IMR-90 (cell line): ENCODE data around the gene CACNA2D1. TPM values are rescaled to one million over a fixed set of nuclear protein-coding genes. Genes with fewer than 3 reads are reported as not detected.
A peak's percentile ranks its signal among the peaks of the same experiment; 100 is the strongest.

Experiments used
- ATAC-seq: fragments of 200-7000 bp; cut with Tn5 transposase; 2 replicates; pipeline ENCODE4 v1.9.1; 2020; ENCODE audit warnings: low read depth, mild to moderate bottlenecking, moderate library complexity
- BruUV-seq: library from RNA; stranded (reverse); fragments of 400-500 nt; replicated peaks from 2 replicates; lab custom pipeline; 2021; lab: Mats Ljungman, UMichigan
- CTCF ChIA-PET: fragments of 300-600 bp; formaldehyde crosslinking; extraction: SDS; loops from one replicate; lab custom pipeline; 2021; ENCODE audit warnings: antibody characterized with exemption; lab: Yijun Ruan, JAX
- POLR2A ChIA-PET: fragments of 300-600 bp; sonication (Branson Sonifier 250); formaldehyde crosslinking; loops from one replicate; lab custom pipeline; 2022; ENCODE audit warnings: antibody characterized with exemption; ENCODE audit not compliant: unreplicated experiment; lab: Charles Lee
- DNase-seq: peaks from one replicate; pipeline ENCODE4 v3.0.0; 2013
- H2AFZ ChIP-seq: replicated peaks from 2 replicates; pipeline ENCODE3; 2013; ENCODE audit warnings: low read length, mild to moderate bottlenecking; ENCODE audit not compliant: poor library complexity
- H2AK5ac ChIP-seq: 2 replicates; pipeline ENCODE4 v1.6.1; 2013; ENCODE audit warnings: low read depth, low read length, inconsistent platforms
- H2AK9ac ChIP-seq: replicated peaks from 2 replicates; pipeline ENCODE3; 2013; ENCODE audit warnings: mild to moderate bottlenecking, low read depth, low read length, moderate library complexity; ENCODE audit not compliant: poor library complexity
- H2BK120ac ChIP-seq: 2 replicates; pipeline ENCODE4 v1.6.1; 2013; ENCODE audit warnings: low read depth, low read length, inconsistent platforms
- H2BK15ac ChIP-seq: 3 replicates; pipeline ENCODE4 v1.6.1; 2013; ENCODE audit warnings: low read depth, low read length, inconsistent platforms
- H2BK20ac ChIP-seq: 2 replicates; pipeline ENCODE4 v1.6.1; 2013; ENCODE audit warnings: low read depth, mild to moderate bottlenecking, inconsistent platforms, low read length, moderate library complexity
- H2BK5ac ChIP-seq: 2 replicates; pipeline ENCODE4 v1.6.1; 2013; ENCODE audit warnings: mild to moderate bottlenecking, low read depth, low read length, inconsistent platforms; ENCODE audit not compliant: poor library complexity, severe bottlenecking
- H3K14ac ChIP-seq: replicated peaks from 2 replicates; pipeline ENCODE4 v1.6.1; 2013; ENCODE audit warnings: low read depth, low read length, inconsistent platforms
- H3K18ac ChIP-seq: 2 replicates; pipeline ENCODE4 v1.6.1; 2013; ENCODE audit warnings: low read depth, low read length, control low read depth
- H3K23ac ChIP-seq: 2 replicates; pipeline ENCODE4 v1.6.1; 2013; ENCODE audit warnings: low read depth, low read length, inconsistent platforms
- H3K27ac ChIP-seq: 2 replicates; pipeline ENCODE4 v1.5.1; 2013; ENCODE audit warnings: mild to moderate bottlenecking, control low read depth, low read length; ENCODE audit not compliant: insufficient read depth
- H3K27me3 ChIP-seq: 2 replicates; pipeline ENCODE4 v1.6.1; 2013; ENCODE audit warnings: low read length; ENCODE audit not compliant: control insufficient read depth, insufficient read depth
- H3K36me3 ChIP-seq: 2 replicates; pipeline ENCODE4 v1.6.1; 2013; ENCODE audit warnings: low read length, mixed read lengths; ENCODE audit not compliant: control insufficient read depth, insufficient read depth
- H3K4ac ChIP-seq: 2 replicates; pipeline ENCODE4 v1.6.1; 2013; ENCODE audit warnings: low read depth, low read length, inconsistent platforms
- H3K4me1 ChIP-seq: 2 replicates; pipeline ENCODE4 v1.6.1; 2013; ENCODE audit warnings: low read length, mixed read lengths; ENCODE audit not compliant: control insufficient read depth, insufficient read depth
- H3K4me2 ChIP-seq: 2 replicates; pipeline ENCODE4 v1.6.1; 2013; ENCODE audit warnings: low read depth, mild to moderate bottlenecking, control low read depth, low read length, moderate library complexity
- H3K4me3 ChIP-seq: 2 replicates; pipeline ENCODE4 v1.5.1; 2013; ENCODE audit warnings: low read depth, mild to moderate bottlenecking, control low read depth, low read length, moderate library complexity; ENCODE audit not compliant: insufficient read depth
- H3K56ac ChIP-seq: 2 replicates; pipeline ENCODE4 v1.6.1; 2013; ENCODE audit warnings: low read length, inconsistent platforms; ENCODE audit not compliant: insufficient read depth; ENCODE audit errors: extremely low read depth
- H3K79me1 ChIP-seq, 2 experiments: 2 replicates each; pipeline ENCODE4 v1.6.1; 2013; ENCODE audit warnings: low read length in 2 of 2, inconsistent platforms in 1 of 2, low read depth in 1 of 2
- H3K9ac ChIP-seq: 2 replicates; pipeline ENCODE4 v1.6.1; 2013; ENCODE audit warnings: low read depth, low read length, control low read depth
- H3K9me1 ChIP-seq: 2 replicates; pipeline ENCODE4 v1.6.1; 2013; ENCODE audit warnings: low read length, inconsistent platforms; ENCODE audit not compliant: insufficient read depth
- H3K9me3 ChIP-seq: 2 replicates; pipeline ENCODE4 v1.6.1; 2013; ENCODE audit warnings: low read length; ENCODE audit not compliant: control insufficient read depth, insufficient read depth
- H4K20me1 ChIP-seq: 2 replicates; pipeline ENCODE4 v1.6.1; 2013; ENCODE audit warnings: low read length, inconsistent platforms; ENCODE audit not compliant: insufficient read depth
- H4K5ac ChIP-seq: 2 replicates; pipeline ENCODE4 v1.6.1; 2013; ENCODE audit warnings: mild to moderate bottlenecking, low read depth, low read length, control low read depth
- H4K8ac ChIP-seq, 2 experiments: 2 replicates each; pipeline ENCODE4 v1.6.1; 2013; ENCODE audit warnings: low read depth in 2 of 2, low read length in 2 of 2, control low read depth in 1 of 2, inconsistent platforms in 1 of 2
- H4K91ac ChIP-seq: 2 replicates; pipeline ENCODE4 v1.6.1; 2013; ENCODE audit warnings: low read depth, low read length, inconsistent platforms; ENCODE audit not compliant: insufficient read depth
- MAFK ChIP-seq: IDR thresholded peaks from 2 replicates; pipeline ENCODE4 v1.6.1; 2012; ENCODE audit warnings: low read depth, low read length, improper control_type of control experiment
- NFE2L2 ChIP-seq: fragments of 150-350 bp; IDR thresholded peaks from 2 replicates; pipeline ENCODE4 v1.6.1; 2016; ENCODE audit warnings: low read depth, mild to moderate bottlenecking, low read length
- POLR2A ChIP-seq: IDR thresholded peaks from 2 replicates; pipeline ENCODE4 v1.6.1; 2012; ENCODE audit warnings: mild to moderate bottlenecking, low read depth, low read length
- RAD21 ChIP-seq: IDR thresholded peaks from 2 replicates; pipeline ENCODE4 v1.6.1; 2012; ENCODE audit warnings: low read length, improper control_type of control experiment
- RFX5 ChIP-seq: IDR thresholded peaks from 2 replicates; pipeline ENCODE4 v1.8.0; 2012; ENCODE audit warnings: low read depth, mild to moderate bottlenecking, low read length, moderate library complexity
- WGBS, 2 experiments: methylation state at CpG; one replicate each; pipeline versions ENCODE4 v1.1.5 to v1.1.7; 2013; ENCODE audit warnings: missing lambda C conversion rate in 2 of 2; ENCODE audit not compliant: insufficient read length in 1 of 2; ENCODE audit errors: extremely low coverage in 2 of 2; 5-methylcytosine and 5-hydroxymethylcytosine counted together
- dilution Hi-C: fragments of 300-500 bp; cut with HindIII; formaldehyde crosslinking; loops from one replicate; pipeline ENCODE4 v1.14.3; 2018; ENCODE audit warnings: low sequenced_read_pairs; ENCODE audit not compliant: unreplicated experiment
- in situ Hi-C: fragments of 300-500 bp; cut with MboI; formaldehyde crosslinking; loops from 3 replicates; pipeline ENCODE4 v1.14.3; 2019; ENCODE audit warnings: low sequenced_read_pairs, inconsistent platforms, mixed read lengths
- intact Hi-C: fragments of 100-400 bp; cut with micrococcal nuclease; formaldehyde crosslinking; loops from 2 replicates; pipeline ENCODE4 v1.10.0; 2022
- polyA plus RNA-seq, 3 experiments: library from polyadenylated mRNA; depleted of rRNA; stranded (reverse); fragments of >200 nt; gene quantifications; 2 replicates each; pipeline ENCODE4 v1.2.3, GENCODE V29; 2012; ENCODE audit warnings: low replicate concordance in 1 of 3
- total RNA-seq: library from RNA; depleted of rRNA; stranded (reverse); fragments of >200 nt; gene quantifications from 2 replicates; pipeline ENCODE4 v1.2.3, GENCODE V29; 2012
- TF ChIP-seq, protein P1 (sequence below): fragments of 150-350 bp; IDR thresholded peaks from 2 replicates; pipeline ENCODE4 v1.6.1; 2016; ENCODE audit warnings: low read depth, mild to moderate bottlenecking, low read length, moderate library complexity, borderline replicate concordance

CACNA2D1 gene
- total and polyA plus RNA-seq, 2 of the 4 experiments (the other 2 are of a cell fraction): 5.8 to 21.9 TPM

DNA sequence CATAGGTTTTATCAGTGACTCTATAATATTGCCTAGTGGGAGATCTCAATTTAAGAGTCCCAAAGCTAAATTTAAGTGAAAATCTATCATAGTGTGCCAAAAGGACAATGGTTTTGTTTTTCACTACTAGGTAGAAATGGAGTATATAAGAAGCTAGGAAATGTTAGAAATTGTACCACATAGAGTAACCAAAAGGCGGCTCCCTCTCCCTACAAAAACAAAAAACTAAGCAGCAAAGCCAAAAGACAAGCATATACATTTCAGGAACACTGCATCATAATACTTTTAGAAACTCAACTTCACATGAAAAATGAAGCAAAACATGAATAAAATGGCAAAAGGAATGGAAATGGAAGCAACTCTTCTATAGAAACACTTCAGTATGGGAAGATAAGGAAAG lies 271.6 kb downstream of the CACNA2D1 start:
- peaks cover 2% of the 10 kb centered on the region for H3K4me1 ChIP-seq
- H2BK15ac ChIP-seq: no peak overlapping the region
- no CpG with 5 or more reads among the region's 1 CpG for WGBS, 2 experiments
- no peak overlapping the region for H3K27ac ChIP-seq
- CTCF ChIA-PET: no interaction called here
- H4K8ac ChIP-seq: no peak overlapping the region
- H3K23ac ChIP-seq: no peak overlapping the region
- H4K91ac ChIP-seq: no peak overlapping the region
- no TSS peak for BruUV-seq
- H3K4me3 ChIP-seq: no peak overlapping the region
- H3K56ac ChIP-seq: no peak overlapping the region
- no peaks in the 10 kb centered on the region for H3K27me3 ChIP-seq
- ATAC-seq (no peak), DNase-seq (no peak)
- intact Hi-C loops (no loop called here), dilution Hi-C loops (no loop called here), in situ Hi-C loops (no loop called here)
- H4K5ac ChIP-seq: no peak overlapping the region
- TF ChIP-seq MAFK: no peak
- TF ChIP-seq POLR2A: no peak
- TF ChIP-seq RFX5: no peak
- 0 out of 2 replicates have a peak, but pooled peaks have one; percentile 13 for TF ChIP-seq RAD21
- TF ChIP-seq, protein P1, sequence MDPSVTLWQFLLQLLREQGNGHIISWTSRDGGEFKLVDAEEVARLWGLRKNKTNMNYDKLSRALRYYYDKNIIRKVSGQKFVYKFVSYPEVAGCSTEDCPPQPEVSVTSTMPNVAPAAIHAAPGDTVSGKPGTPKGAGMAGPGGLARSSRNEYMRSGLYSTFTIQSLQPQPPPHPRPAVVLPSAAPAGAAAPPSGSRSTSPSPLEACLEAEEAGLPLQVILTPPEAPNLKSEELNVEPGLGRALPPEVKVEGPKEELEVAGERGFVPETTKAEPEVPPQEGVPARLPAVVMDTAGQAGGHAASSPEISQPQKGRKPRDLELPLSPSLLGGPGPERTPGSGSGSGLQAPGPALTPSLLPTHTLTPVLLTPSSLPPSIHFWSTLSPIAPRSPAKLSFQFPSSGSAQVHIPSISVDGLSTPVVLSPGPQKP: no peak
- TF ChIP-seq NFE2L2: no peak
- H3K14ac ChIP-seq: no peak overlapping the region
- H3K79me1 ChIP-seq: peaks cover 0 to 10% of the 10 kb centered on the region in 2 experiments; a peak in 2 of 4 replicates
- H3K4ac ChIP-seq: no peak overlapping the region
- H2BK20ac ChIP-seq: no peak overlapping the region
- H2AFZ ChIP-seq: no peak overlapping the region
- POLR2A ChIA-PET: no interaction called here
- H3K9me3 ChIP-seq: no peaks in the 10 kb centered on the region
- no peak overlapping the region for H3K9ac ChIP-seq
- H3K4me2 ChIP-seq: no peak overlapping the region
- no peaks in the 10 kb centered on the region for H3K36me3 ChIP-seq
- no peak overlapping the region for H2BK120ac ChIP-seq
- no peak overlapping the region for H2AK5ac ChIP-seq
- H2AK9ac ChIP-seq: no peak overlapping the region
- no peaks in the 10 kb centered on the region for H4K20me1 ChIP-seq
- no peak overlapping the region for H3K18ac ChIP-seq
- H2BK5ac ChIP-seq: no peak overlapping the region
- no peaks in the 10 kb centered on the region for H3K9me1 ChIP-seq
